Caco-2 (cell line): Measurements from ENCODE around the gene AIDA. TPM values are rescaled to one million over a fixed set of nuclear protein-coding genes. Genes with fewer than 3 reads are reported as not detected.

Source experiments
- BruUV-seq: library from RNA; stranded (reverse); fragments of 400-500 nt; replicated peaks from 2 replicates; lab custom pipeline; 2021; lab: Mats Ljungman, UMichigan
- CTCF ChIA-PET: fragments of 300-600 bp; sonication (Branson Sonifier 250); formaldehyde crosslinking; loops from one replicate; lab custom pipeline; 2022; ENCODE audit warnings: antibody characterized with exemption; lab: Charles Lee
- POLR2A ChIA-PET: fragments of 300-600 bp; sonication (Branson Sonifier 250); formaldehyde crosslinking; loops from one replicate; lab custom pipeline; 2022; ENCODE audit warnings: antibody characterized with exemption; lab: Charles Lee
- DNase-seq, 2 experiments: peaks; one replicate each; pipeline versions ENCODE4 v3.0.0 to v3.0.0-alpha.2; 2020 to 2022
- H3K27me3 ChIP-seq: replicated peaks from 2 replicates; pipeline ENCODE4 v1.6.0; 2011; ENCODE audit warnings: low read length; ENCODE audit not compliant: control insufficient read depth, insufficient read depth
- H3K36me3 ChIP-seq: 2 replicates; pipeline ENCODE4 v1.5.1; 2011; ENCODE audit warnings: low read length; ENCODE audit not compliant: control insufficient read depth, insufficient read depth
- H3K4me1 ChIP-seq: fragments of 250-450 bp; sonication (Bioruptor Pico); 2 replicates; pipeline ENCODE4 v1.5.1; 2020; ENCODE audit warnings: mild to moderate bottlenecking
- H3K4me3 ChIP-seq: 2 replicates; pipeline ENCODE4 v1.5.1; 2011; ENCODE audit warnings: low read depth, mild to moderate bottlenecking, control low read depth, low read length
- H3K9me3 ChIP-seq: fragments of 250-450 bp; sonication (Bioruptor Pico); 2 replicates; pipeline ENCODE4 v1.5.1; 2020; ENCODE audit warnings: mild to moderate bottlenecking, moderate library complexity
- H3K27ac Mint-ChIP-seq: one replicate; pipeline ENCODE4 v1.8.0; 2022; ENCODE audit warnings: mixed read lengths; ENCODE audit not compliant: unreplicated experiment
- H3K27me3 Mint-ChIP-seq: one replicate; pipeline ENCODE4 v1.8.0; 2022; ENCODE audit warnings: mixed read lengths; ENCODE audit not compliant: insufficient read depth, unreplicated experiment
- H3K36me3 Mint-ChIP-seq: one replicate; pipeline ENCODE4 v1.8.0; 2022; ENCODE audit warnings: mild to moderate bottlenecking, mixed read lengths; ENCODE audit not compliant: insufficient read depth, unreplicated experiment
- H3K4me1 Mint-ChIP-seq: one replicate; pipeline ENCODE4 v1.8.0; 2022; ENCODE audit warnings: low read depth, mixed read lengths; ENCODE audit not compliant: unreplicated experiment
- H3K4me3 Mint-ChIP-seq: one replicate; pipeline ENCODE4 v1.8.0; 2022; ENCODE audit warnings: mild to moderate bottlenecking, moderate library complexity, mixed read lengths; ENCODE audit not compliant: unreplicated experiment
- H3K9me3 Mint-ChIP-seq: one replicate; pipeline ENCODE4 v1.8.0; 2022; ENCODE audit warnings: mixed read lengths; ENCODE audit not compliant: unreplicated experiment
- CTCF ChIP-seq, 2 experiments: fragments of 200-600 bp in 1 of 2; IDR thresholded peaks; 1 replicate in 1 of 2; 2 replicates in 1 of 2; pipeline versions ENCODE4 v1.5.1 to v1.8.0; 2011 to 2022; ENCODE audit warnings: antibody characterized with exemption in 1 of 2, control low read depth in 1 of 2, inconsistent platforms in 1 of 2, low read depth in 1 of 2, low read length in 1 of 2, mild to moderate bottlenecking in 1 of 2, moderate library complexity in 1 of 2; ENCODE audit not compliant: insufficient read depth in 1 of 2, severe bottlenecking in 1 of 2, unreplicated experiment in 1 of 2
- intact Hi-C: fragments of 100-400 bp; cut with micrococcal nuclease; formaldehyde crosslinking; loops from one replicate; pipeline ENCODE4 v1.10.0; 2022; ENCODE audit not compliant: unreplicated experiment
- total RNA-seq: library from RNA; stranded (reverse); gene quantifications from 2 replicates; pipeline ENCODE4 v1.2.3, GENCODE V29; 2022

The AIDA gene
- total RNA-seq, 1 experiment from 2014 or later = 55.1 TPM

- Histone ChIP-seq H3K9me3 (no peaks in the 10 kb centered on the region), H3K4me3 (no peak overlapping the region), H3K36me3 (no peaks in the 10 kb centered on the region), H3K4me1 (0 out of 2 replicates have a peak, but pooled peaks cover 5% of the 10 kb centered on the region), H3K27me3 (no peaks in the 10 kb centered on the region)
- intact Hi-C loops = no loop called here
- CTCF ChIA-PET = no interaction called here
- Mint-ChIP-seq H3K27me3 (no peaks in the 10 kb centered on the region), H3K36me3 (peaks cover 17% of the 10 kb centered on the region), H3K9me3 (no peaks in the 10 kb centered on the region), H3K4me1 (no peaks in the 10 kb centered on the region), H3K27ac (no peak overlapping the region), H3K4me3 (no peak overlapping the region)
- no TSS peak for BruUV-seq
- POLR2A ChIA-PET = no interaction called here
- no peak for DNase-seq
- TF ChIP-seq CTCF (IDR thresholded peaks at IDR 0.05; ENCODE audit: insufficient read depth in 1 of 2, low read depth in 1 of 2, low read length in 1 of 2, severe bottlenecking in 1 of 2, unreplicated experiment in 1 of 2) = no peak
Observed at GRCh38 chr1:222642468-222642867, 69.8 kb downstream of the AIDA start.

- intact Hi-C loops = no loop called here
- Mint-ChIP-seq H3K4me1 (no peaks in the 10 kb centered on the region), H3K27ac (no peak overlapping the region), H3K36me3 (peaks cover 24% of the 10 kb centered on the region), H3K4me3 (no peak overlapping the region), H3K9me3 (no peaks in the 10 kb centered on the region), H3K27me3 (no peaks in the 10 kb centered on the region)
- Histone ChIP-seq H3K4me1 (0 out of 2 replicates have a peak, but pooled peaks cover 5% of the 10 kb centered on the region), H3K36me3 (no peaks in the 10 kb centered on the region), H3K9me3 (no peaks in the 10 kb centered on the region), H3K27me3 (no peaks in the 10 kb centered on the region), H3K4me3 (no peak overlapping the region)
- DNase-seq = no peak
- BruUV-seq = no TSS peak
- CTCF ChIA-PET = no interaction called here
- POLR2A ChIA-PET = no interaction called here
- TF ChIP-seq CTCF (IDR thresholded peaks at IDR 0.05; ENCODE audit: insufficient read depth in 1 of 2, low read depth in 1 of 2, low read length in 1 of 2, severe bottlenecking in 1 of 2, unreplicated experiment in 1 of 2) = no peak
Observed at GRCh38 chr1:222641269-222641948, 70.9 kb downstream of the AIDA start.

GRCh38 chr1:222634180-222635013 lies 77.9 kb downstream of the AIDA start:
- no peak overlapping the region for H3K4me3 ChIP-seq
- Mint-ChIP-seq H3K4me1 (no peaks in the 10 kb centered on the region), H3K4me3 (no peak overlapping the region), H3K27me3 (no peaks in the 10 kb centered on the region), H3K36me3 (peaks cover 19% of the 10 kb centered on the region), H3K27ac (no peak overlapping the region), H3K9me3 (no peaks in the 10 kb centered on the region)
- H3K9me3 ChIP-seq = no peaks in the 10 kb centered on the region
- no TSS peak for BruUV-seq
- no peaks in the 10 kb centered on the region; the same call in 1 of the 2 replicates for H3K36me3 ChIP-seq
- no peaks in the 10 kb centered on the region for H3K27me3 ChIP-seq
- POLR2A ChIA-PET = interaction anchor here (0.6 to 1.0 kb wide), 3 partner anchors 9 to 45 kb away, joined by 3 to 5 read pairs (median 3); partner anchors contain the start of gene TAF1A
- CTCF ChIA-PET = interaction anchor here (0.5 to 2.3 kb wide), 16 partner anchors 10 to 1760 kb away, joined by 3 to 29 read pairs (median 4); partner anchors contain the start of gene TAF1A
- DNase-seq = peak; percentile 65 to 81
- intact Hi-C loops = loop anchor here (1.0 kb wide), 1 partner anchor 169 kb away; no protein-coding TSS in a partner anchor
- H3K4me1 ChIP-seq = no peaks in the 10 kb centered on the region
- peak; percentile 75 to 84 for TF ChIP-seq CTCF (IDR thresholded peaks at IDR 0.05; ENCODE audit: insufficient read depth in 1 of 2, low read depth in 1 of 2, low read length in 1 of 2, severe bottlenecking in 1 of 2, unreplicated experiment in 1 of 2)
